G401 (cell line): ENCODE results near the gene PRR3. TPM values are rescaled to one million over a fixed set of nuclear protein-coding genes. Genes with fewer than 3 reads are reported as not detected.
A peak's percentile ranks its signal among the peaks of the same experiment; 100 is the strongest.

Experiments
- DNase-seq: peaks from one replicate; pipeline ENCODE4 v3.0.0-alpha.2; 2015; ENCODE audit warnings: low spot score
- in situ Hi-C: cut with HindIII; loops from 2 replicates; pipeline ENCODE4 v1.10.0; 2016; ENCODE audit warnings: low sequenced_read_pairs, mixed read lengths
- total RNA-seq: library from RNA; depleted of rRNA; stranded (reverse); fragments of >200 nt; shearing (Covaris generic); gene quantifications from 2 replicates; pipeline ENCODE4 v1.2.3, GENCODE V29; 2014

PRR3 gene
- total RNA-seq, 1 experiment from 2014 or later: 5.9 TPM

GRCh38 chr6:30530014-30530413 lies 27.1 kb upstream of the PRR3 start:
- DNase-seq: no peak
- in situ Hi-C loops: no loop called here

GRCh38 chr6:30533460-30534294 lies 23.4 kb upstream of the PRR3 start:
- in situ Hi-C loops: no loop called here
- DNase-seq: no peak

- in situ Hi-C loops: no loop called here
- DNase-seq: no peak
These were observed 19.2 kb upstream of the PRR3 start for GRCh38 chr6:30537931-30538330.

GRCh38 chr6:30541515-30542403 lies 15.3 kb upstream of the PRR3 start:
- in situ Hi-C loops: loop anchor here (10.0 kb wide), 1 partner anchor 57 kb away; the partner anchor contains the start of gene HLA-E
- DNase-seq: peak; percentile 88

GRCh38 chr6:30542404-30542725 lies 14.7 kb upstream of the PRR3 start:
- in situ Hi-C loops: loop anchor here (10.0 kb wide), 1 partner anchor 58 kb away; the partner anchor contains the start of gene HLA-E
- DNase-seq: no peak

GRCh38 chr6:30542915-30543314 lies 14.2 kb upstream of the PRR3 start:
- in situ Hi-C loops: loop anchor here (10.0 kb wide), 1 partner anchor 58 kb away; the partner anchor contains the start of gene HLA-E
- no peak for DNase-seq

GRCh38 chr6:30543821-30544220 lies 13.3 kb upstream of the PRR3 start:
- in situ Hi-C loops: loop anchor here (10.0 kb wide), 1 partner anchor 59 kb away; the partner anchor contains the start of gene HLA-E
- DNase-seq: no peak

GRCh38 chr6:30544666-30545272 lies 12.3 kb upstream of the PRR3 start:
- DNase-seq: peak; percentile 69
- in situ Hi-C loops: loop anchor here (10.0 kb wide), 1 partner anchor 60 kb away; the partner anchor contains the start of gene HLA-E

GRCh38 chr6:30547454-30547853 lies 9.6 kb upstream of the PRR3 start:
- no peak for DNase-seq
- in situ Hi-C loops: loop anchor here (10.0 kb wide), 1 partner anchor 63 kb away; the partner anchor contains the start of gene HLA-E

GRCh38 chr6:30548375-30548774 lies 8.7 kb upstream of the PRR3 start:
- no peak for DNase-seq
- in situ Hi-C loops: loop anchor here (10.0 kb wide), 1 partner anchor 64 kb away; the partner anchor contains the start of gene HLA-E

GRCh38 chr6:30554404-30554803 lies 2.7 kb upstream of the PRR3 start:
- no peak for DNase-seq
- in situ Hi-C loops: no loop called here

- in situ Hi-C loops: no loop called here
- peak; percentile 40 for DNase-seq
These were observed 1.9 kb upstream of the PRR3 start for GRCh38 chr6:30554962-30555815.

- DNase-seq: no peak
- in situ Hi-C loops: no loop called here
These were observed 1.4 kb upstream of the PRR3 start for GRCh38 chr6:30555816-30556065.

GRCh38 chr6:30556066-30556905 lies 809 bp upstream of the PRR3 start, which contains the start of gene GNL1:
Gene GNL1 (minus strand): TSS chr6:30556489. CDS start chr6:30556203, 286 bp downstream.
- in situ Hi-C loops: no loop called here
- DNase-seq: peak; percentile 94

GRCh38 chr6:30557683-30557981 lies 537 bp downstream of the PRR3 start:
- no peak for DNase-seq
- in situ Hi-C loops: no loop called here

- in situ Hi-C loops: no loop called here
- DNase-seq: no peak
These were observed 3.8 kb downstream of the PRR3 start for GRCh38 chr6:30560930-30561329.

- DNase-seq: no peak
- in situ Hi-C loops: no loop called here
These were observed 5.7 kb downstream of the PRR3 start for GRCh38 chr6:30562470-30563425.
